Uterus (tissue), 4 donors: Measurements from ENCODE around the gene CARD10. TPM values are rescaled to one million over a fixed set of nuclear protein-coding genes. Genes with fewer than 3 reads are reported as not detected.
A peak's percentile ranks its signal among the peaks of the same experiment; 100 is the strongest.

Experiments used
- DNase-seq, 2 donors: peaks; one replicate each; pipeline ENCODE4 v3.0.0-alpha.2; 2019 to 2020
- H3K27ac ChIP-seq, 2 donors: fragments of 200-600 bp; sonication (generic); 1 replicate in 1 of 2; 2 replicates in 1 of 2; pipeline ENCODE4 v1.5.1; 2016 to 2018
- H3K27me3 ChIP-seq, 2 donors: fragments of 200-600 bp; sonication (generic); one replicate each; pipeline ENCODE4 v1.5.1; 2018 to 2019; ENCODE audit warnings: control low read depth in 1 of 2
- H3K36me3 ChIP-seq, 2 donors: fragments of 200-600 bp; sonication (generic); one replicate each; pipeline ENCODE4 v1.5.1; 2019; ENCODE audit warnings: control low read depth in 1 of 2
- H3K4me1 ChIP-seq, 2 donors: fragments of 200-600 bp; sonication (generic); one replicate each; pipeline ENCODE4 v1.5.1; 2018 to 2019; ENCODE audit warnings: control low read depth in 1 of 2
- H3K4me3 ChIP-seq, 2 donors: fragments of 200-600 bp; sonication (generic); 1 replicate in 1 of 2; 2 replicates in 1 of 2; pipeline ENCODE4 v1.5.1; 2018 to 2019; ENCODE audit warnings: mild to moderate bottlenecking in 1 of 2
- H3K9me3 ChIP-seq, 2 donors: fragments of 200-600 bp; sonication (generic); one replicate each; pipeline ENCODE4 v1.5.1; 2019; ENCODE audit warnings: control low read depth in 1 of 2
- CTCF ChIP-seq, 4 experiments: fragments of 200-600 bp in 2 of 4; fragments of 450-650 bp in 2 of 4; sonication (generic) in 2 of 4; IDR thresholded peaks; one replicate each; pipeline ENCODE4 v1.5.1; 2016 to 2019; ENCODE audit warnings: antibody characterized with exemption in 4 of 4, mild to moderate bottlenecking in 2 of 4, moderate library complexity in 1 of 4
- POLR2A ChIP-seq, 2 donors: fragments of 450-650 bp; IDR thresholded peaks; one replicate each; pipeline ENCODE4 v1.6.1; 2016; ENCODE audit warnings: antibody characterized with exemption in 2 of 2, mild to moderate bottlenecking in 1 of 2, moderate library complexity in 1 of 2
- intact Hi-C: fragments of 100-400 bp; cut with DNase I; formaldehyde crosslinking; loops from one replicate; pipeline ENCODE4 v1.15.1; 2023; ENCODE audit warnings: low total_unique reads
- total RNA-seq, 4 donors: library from RNA; depleted of rRNA in 3 of 4; stranded (reverse); fragments of >200 nt in 3 of 4; gene quantifications; one replicate each; pipeline versions ENCODE4 v1.1.0 to v1.2.4, GENCODE V29; 2014 to 2023
- donor health status: DM: yes; HTN: yes; CAD: no.

CARD10 gene
- total RNA-seq, 4 donors from 2014 or later, result 4.6 to 23.4 (median 10.2) TPM

GRCh38 chr22:37476389-37477329, 42.6 kb downstream of the CARD10 start:
- intact Hi-C loops, result no loop called here
- H3K36me3 ChIP-seq, result no peaks in the 10 kb centered on the region

GRCh38 chr22:37474447-37475090, 44.6 kb downstream of the CARD10 start:
- Histone ChIP-seq H3K9me3 (no peaks in the 10 kb centered on the region), H3K4me3 (no peak overlapping the region), H3K27me3 (no peaks in the 10 kb centered on the region), H3K4me1 (no peaks in the 10 kb centered on the region), H3K27ac (no peak overlapping the region), H3K36me3 (no peaks in the 10 kb centered on the region)
- TF ChIP-seq POLR2A (IDR thresholded peaks at IDR 0.05) (no peak), CTCF (IDR thresholded peaks at IDR 0.05) (no peak)
- DNase-seq, result no peak
- intact Hi-C loops, result no loop called here

More at GRCh38 chr22:37476389-37477329, 42.6 kb downstream of the CARD10 start:
- Histone ChIP-seq H3K27ac (no peak overlapping the region), H3K4me3 (no peak overlapping the region), H3K4me1 (no peaks in the 10 kb centered on the region), H3K27me3 (no peaks in the 10 kb centered on the region), H3K9me3 (no peaks in the 10 kb centered on the region)
- no peak for DNase-seq
- TF ChIP-seq CTCF (IDR thresholded peaks at IDR 0.05) (no peak), POLR2A (IDR thresholded peaks at IDR 0.05) (no peak)

GRCh38 chr22:37473437-37473946, 45.7 kb downstream of the CARD10 start:
- no peaks in the 10 kb centered on the region for H3K36me3 ChIP-seq
- H3K4me1 ChIP-seq, result no peaks in the 10 kb centered on the region
- no peaks in the 10 kb centered on the region for H3K9me3 ChIP-seq
- H3K4me3 ChIP-seq, result no peak overlapping the region
- DNase-seq, result no peak
- no peaks in the 10 kb centered on the region for H3K27me3 ChIP-seq
- intact Hi-C loops, result no loop called here
- TF ChIP-seq POLR2A (IDR thresholded peaks at IDR 0.05), result no peak
- TF ChIP-seq CTCF (IDR thresholded peaks at IDR 0.05), result no peak
- H3K27ac ChIP-seq, result no peak overlapping the region

- DNase-seq, result no peak
- intact Hi-C loops, result no loop called here
- peak in 1 of 4 experiments; percentile 22 for TF ChIP-seq CTCF (IDR thresholded peaks at IDR 0.05)
- no peak for TF ChIP-seq POLR2A (IDR thresholded peaks at IDR 0.05)
Observed at GRCh38 chr22:37472418-37473006, 46.7 kb downstream of the CARD10 start.

More at GRCh38 chr22:37472418-37473006, 46.7 kb downstream of the CARD10 start:
- no peak overlapping the region for H3K4me3 ChIP-seq
- no peaks in the 10 kb centered on the region for H3K4me1 ChIP-seq
- H3K27me3 ChIP-seq, result no peaks in the 10 kb centered on the region
- no peaks in the 10 kb centered on the region for H3K9me3 ChIP-seq
- no peaks in the 10 kb centered on the region for H3K36me3 ChIP-seq
- no peak overlapping the region for H3K27ac ChIP-seq
